GM21360 (cell line): Measurements from ENCODE around the gene IHH.

Experiments used
- ATAC-seq: cut with Tn5 transposase; IDR thresholded peaks from one replicate; pipeline ENCODE4 v1.9.1; 2021; ENCODE audit warnings: mild to moderate bottlenecking, moderate library complexity; ENCODE audit not compliant: unreplicated experiment

The IHH gene

GRCh38 chr2:219076253-219076652, 15.5 kb upstream of the IHH start:
- ATAC-seq = no peak

- ATAC-seq = no peak
These were observed 12.8 kb upstream of the IHH start for GRCh38 chr2:219073413-219074129.

- no peak for ATAC-seq
These were observed 12.1 kb upstream of the IHH start for GRCh38 chr2:219072741-219073250.

- ATAC-seq = no peak
These were observed 10.6 kb upstream of the IHH start for GRCh38 chr2:219071131-219071816.

GRCh38 chr2:219065484-219065883, 4.8 kb upstream of the IHH start:
- no peak for ATAC-seq

- ATAC-seq = no peak
These were observed 1.4 kb upstream of the IHH start for GRCh38 chr2:219062081-219062480.

- no peak for ATAC-seq
These were observed 717 bp downstream of the IHH start for GRCh38 chr2:219059725-219060682.

GRCh38 chr2:219059375-219059724, 1.4 kb downstream of the IHH start:
- ATAC-seq = no peak

- ATAC-seq = no peak
These were observed 2.0 kb downstream of the IHH start for GRCh38 chr2:219058541-219059374.

GRCh38 chr2:219057709-219058540, 2.8 kb downstream of the IHH start:
- ATAC-seq = peak; percentile 76

- no peak for ATAC-seq
These were observed 3.6 kb downstream of the IHH start for GRCh38 chr2:219056896-219057708.

- ATAC-seq = no peak
These were observed 4.4 kb downstream of the IHH start for GRCh38 chr2:219056176-219056895.

- no peak for ATAC-seq
These were observed 5.5 kb downstream of the IHH start for GRCh38 chr2:219054956-219055903.

GRCh38 chr2:219049282-219049681, 11.4 kb downstream of the IHH start:
- no peak for ATAC-seq

GRCh38 chr2:219045937-219046550, 14.7 kb downstream of the IHH start:
- no peak for ATAC-seq

GRCh38 chr2:219042750-219043149, 18.0 kb downstream of the IHH start:
- no peak for ATAC-seq

- no peak for ATAC-seq
These were observed 18.6 kb downstream of the IHH start for GRCh38 chr2:219042157-219042556.
